Keratinocyte (primary cell): ENCODE data around the gene DGCR6L.
"Not testable (repeated sequence)": the region's sequence is repeated elsewhere in the genome, so short reads cannot be mapped to it uniquely, and the experiment has no call there.

Source experiments
- CTCF ChIP-seq, 3 experiments: IDR thresholded peaks in 1 of 3; conservative IDR thresholded peaks in 1 of 3; optimal IDR thresholded peaks in 1 of 3; 2 replicates in 2 of 3; 3 replicates in 1 of 3; pipeline versions ENCODE3 to v1.5.1; 2011; ENCODE audit warnings: low read length in 3 of 3, mild to moderate bottlenecking in 3 of 3, moderate library complexity in 2 of 3, control low read depth in 1 of 3, inconsistent platforms in 1 of 3; ENCODE audit not compliant: insufficient read depth in 2 of 3; ENCODE audit errors: extremely low read depth in 1 of 3
- EZH2 ChIP-seq: IDR thresholded peaks from one replicate; pipeline ENCODE4 v1.6.1; 2012; ENCODE audit warnings: inconsistent platforms, mild to moderate bottlenecking, low read length, moderate library complexity

DNA sequence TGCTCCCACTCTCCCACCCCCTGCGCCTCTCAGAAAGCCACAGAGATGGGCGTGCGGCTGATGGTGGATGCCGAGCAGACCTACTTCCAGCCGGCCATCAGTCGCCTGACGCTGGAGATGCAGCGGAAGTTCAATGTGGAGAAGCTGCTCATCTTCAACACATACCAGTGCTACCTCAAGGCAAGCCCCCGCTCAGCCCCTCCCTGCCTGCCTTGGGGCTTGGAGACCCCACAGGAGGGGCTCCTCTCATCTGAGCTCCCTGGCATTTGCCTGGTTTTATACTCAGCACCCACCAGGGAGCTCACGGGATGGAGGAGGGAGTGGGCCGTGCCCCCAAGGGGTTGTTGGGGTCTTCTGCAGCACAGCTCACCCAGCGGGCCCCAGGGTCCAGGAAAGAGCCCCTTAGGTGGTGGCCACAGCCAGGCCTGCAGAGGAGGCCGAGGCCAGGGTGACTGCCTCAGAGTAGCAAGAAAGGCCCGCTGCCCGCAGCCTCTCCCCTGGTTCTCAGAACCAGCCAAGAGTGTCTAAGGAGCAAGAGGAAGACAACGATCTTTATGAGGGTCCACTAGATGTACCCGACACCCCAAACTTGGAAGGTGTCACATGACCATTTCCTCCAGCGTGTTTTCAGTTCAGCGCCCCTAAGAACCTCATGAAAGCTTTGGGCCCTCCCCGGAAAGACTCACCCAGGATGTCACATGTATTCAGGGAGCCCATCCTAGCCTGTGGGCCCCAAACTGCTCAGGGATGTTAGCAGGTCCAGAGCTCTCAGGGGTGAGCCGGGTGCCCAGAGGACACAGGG lies 13.0 kb downstream of the DGCR6L start:
- TF ChIP-seq CTCF (optimal IDR thresholded peaks at IDR 0.05 in 1 of 3, IDR thresholded peaks at IDR 0.05 in 1 of 3, conservative IDR thresholded peaks at IDR 0.05 in 1 of 3; ENCODE audit: extremely low read depth in 1 of 3, insufficient read depth in 2 of 3, low read length in 3 of 3); EZH2: not testable (repeated sequence)
